ENCODE data around the gene TBC1D17.

DNA sequence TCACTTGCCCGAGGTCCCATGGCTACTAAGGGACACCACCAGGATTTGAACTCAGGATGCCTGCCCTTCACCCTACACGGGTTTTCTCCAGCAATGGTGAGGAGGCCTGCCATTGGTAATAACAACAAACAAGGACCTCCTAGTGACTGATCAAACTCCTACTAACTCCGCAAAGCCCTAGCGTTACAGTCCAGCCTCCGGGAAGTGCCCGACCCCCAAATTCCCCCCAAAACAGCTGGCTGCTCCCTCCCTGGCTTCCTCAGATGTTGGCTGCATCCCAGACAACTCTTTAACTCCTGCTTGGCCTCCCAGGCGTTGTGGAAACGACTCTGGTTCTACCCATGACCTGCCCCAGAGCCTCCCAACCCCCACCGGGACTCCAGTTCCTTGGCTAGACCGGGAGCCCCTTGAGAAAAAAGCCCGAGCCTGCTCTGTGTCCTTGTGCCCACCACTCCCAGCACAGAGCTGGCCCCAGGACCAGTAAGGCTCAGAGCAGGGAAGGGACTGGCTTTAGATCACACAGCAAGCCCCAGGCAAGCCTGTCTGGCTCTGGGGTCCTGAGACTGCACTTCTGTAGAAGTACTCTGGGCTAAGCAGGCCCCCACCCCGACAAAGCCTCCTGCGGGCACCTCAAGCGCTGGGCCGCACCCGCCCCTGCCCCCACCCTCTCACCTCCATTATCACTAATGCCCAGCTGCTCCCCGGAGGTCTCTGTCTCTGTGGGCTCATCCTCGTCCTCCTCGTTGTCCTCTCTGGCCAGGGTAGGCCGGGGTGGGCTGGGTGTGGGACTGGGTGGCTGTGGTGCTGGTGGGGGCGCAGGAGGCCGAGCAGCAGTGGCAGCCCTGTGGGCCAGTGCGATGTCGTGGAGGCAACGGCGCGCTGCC, 5.0 kb upstream of the TBC1D17 start:
- TF ChIP-seq, protein P1, sequence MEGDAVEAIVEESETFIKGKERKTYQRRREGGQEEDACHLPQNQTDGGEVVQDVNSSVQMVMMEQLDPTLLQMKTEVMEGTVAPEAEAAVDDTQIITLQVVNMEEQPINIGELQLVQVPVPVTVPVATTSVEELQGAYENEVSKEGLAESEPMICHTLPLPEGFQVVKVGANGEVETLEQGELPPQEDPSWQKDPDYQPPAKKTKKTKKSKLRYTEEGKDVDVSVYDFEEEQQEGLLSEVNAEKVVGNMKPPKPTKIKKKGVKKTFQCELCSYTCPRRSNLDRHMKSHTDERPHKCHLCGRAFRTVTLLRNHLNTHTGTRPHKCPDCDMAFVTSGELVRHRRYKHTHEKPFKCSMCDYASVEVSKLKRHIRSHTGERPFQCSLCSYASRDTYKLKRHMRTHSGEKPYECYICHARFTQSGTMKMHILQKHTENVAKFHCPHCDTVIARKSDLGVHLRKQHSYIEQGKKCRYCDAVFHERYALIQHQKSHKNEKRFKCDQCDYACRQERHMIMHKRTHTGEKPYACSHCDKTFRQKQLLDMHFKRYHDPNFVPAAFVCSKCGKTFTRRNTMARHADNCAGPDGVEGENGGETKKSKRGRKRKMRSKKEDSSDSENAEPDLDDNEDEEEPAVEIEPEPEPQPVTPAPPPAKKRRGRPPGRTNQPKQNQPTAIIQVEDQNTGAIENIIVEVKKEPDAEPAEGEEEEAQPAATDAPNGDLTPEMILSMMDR (IDR thresholded peaks at IDR 0.05; ENCODE audit: low read length) = no peak
- TF ChIP-seq EZH2 (optimal IDR thresholded peaks at IDR 0.05; ENCODE audit: low read depth, low read length) = no peak
- no peak for TF ChIP-seq EZH2phosphoT487 (IDR thresholded peaks at IDR 0.05; ENCODE audit: low read length)

Data from MM.1S (cell line).